GM19043 (cell line): Measurements from ENCODE around the gene CEP350.

ENCODE experiments used
- ATAC-seq: cut with Tn5 transposase; IDR thresholded peaks from one replicate; pipeline ENCODE4 v1.9.1; 2021; ENCODE audit warnings: low read depth; ENCODE audit not compliant: unreplicated experiment

The CEP350 gene

DNA sequence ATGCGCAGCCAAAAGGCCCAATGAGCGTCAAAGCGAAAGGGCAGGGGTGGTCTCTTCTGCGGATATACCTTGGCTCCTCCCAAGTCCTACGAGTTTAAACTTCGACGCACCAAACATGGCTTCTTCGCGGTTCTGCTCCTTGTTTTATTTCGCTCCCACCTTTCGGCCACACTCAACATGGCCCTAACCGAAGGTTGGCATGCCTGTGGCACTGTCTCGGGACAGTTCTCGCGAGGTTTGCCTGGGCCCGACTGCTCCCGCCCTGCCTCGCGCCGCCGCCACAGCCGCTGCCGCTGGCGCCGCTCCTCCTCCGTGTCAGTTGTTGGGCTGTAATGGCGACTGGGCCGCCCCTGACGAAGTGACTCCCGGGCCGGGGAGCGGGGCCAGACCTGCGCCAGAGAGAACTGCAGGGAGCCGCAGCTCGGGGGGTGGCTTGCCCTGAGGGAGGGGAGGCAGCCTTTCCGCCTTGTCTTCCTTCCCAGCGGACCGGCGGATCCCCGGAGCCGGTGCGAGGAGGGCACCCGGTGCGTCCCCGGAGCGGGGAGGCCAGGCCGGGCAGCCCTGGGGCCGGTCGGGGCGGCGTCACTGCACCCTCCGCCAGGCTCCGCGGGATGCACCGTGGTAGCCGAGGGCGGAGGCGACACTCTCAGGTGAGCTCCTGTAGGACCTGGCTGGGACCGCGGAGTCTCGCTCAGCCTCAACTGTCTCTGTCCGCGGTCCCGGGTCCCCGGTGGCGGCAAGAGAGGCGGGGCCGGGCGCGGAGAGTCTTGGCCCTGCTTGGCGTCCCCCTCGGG, at the start of gene CEP350:
Gene CEP350 (plus strand): TSS at position 318 of the 794 bp plus-strand sequence. CDS start 31,372 bp downstream, outside the sequence.
- peak; percentile 84 for ATAC-seq

DNA sequence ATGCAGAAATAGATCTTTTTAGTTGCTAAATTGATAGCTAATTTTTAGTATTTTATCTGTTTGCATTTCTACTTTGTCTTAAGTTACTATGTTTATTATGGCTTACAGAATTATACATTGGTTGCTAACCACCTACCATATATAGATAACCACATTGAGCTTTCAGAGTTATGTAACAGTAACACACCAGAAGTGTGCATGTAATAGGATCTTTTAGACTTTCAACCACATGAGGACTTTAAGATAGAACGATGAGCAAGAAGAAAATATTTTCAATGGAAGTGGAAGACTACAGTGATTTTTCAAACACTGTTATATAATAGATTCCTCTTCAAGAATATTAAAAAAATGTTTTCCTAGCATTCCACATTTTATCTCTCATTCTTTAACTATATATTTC, 43.7 kb upstream of the CEP350 start:
- ATAC-seq: no peak

GRCh38 chr1:179911812-179912211, 42.8 kb upstream of the CEP350 start:
- ATAC-seq: no peak

- ATAC-seq: no peak
Observed at GRCh38 chr1:179917601-179918429, 36.8 kb upstream of the CEP350 start.

- ATAC-seq: no peak
Observed at GRCh38 chr1:179921472-179921871, 33.1 kb upstream of the CEP350 start.

DNA sequence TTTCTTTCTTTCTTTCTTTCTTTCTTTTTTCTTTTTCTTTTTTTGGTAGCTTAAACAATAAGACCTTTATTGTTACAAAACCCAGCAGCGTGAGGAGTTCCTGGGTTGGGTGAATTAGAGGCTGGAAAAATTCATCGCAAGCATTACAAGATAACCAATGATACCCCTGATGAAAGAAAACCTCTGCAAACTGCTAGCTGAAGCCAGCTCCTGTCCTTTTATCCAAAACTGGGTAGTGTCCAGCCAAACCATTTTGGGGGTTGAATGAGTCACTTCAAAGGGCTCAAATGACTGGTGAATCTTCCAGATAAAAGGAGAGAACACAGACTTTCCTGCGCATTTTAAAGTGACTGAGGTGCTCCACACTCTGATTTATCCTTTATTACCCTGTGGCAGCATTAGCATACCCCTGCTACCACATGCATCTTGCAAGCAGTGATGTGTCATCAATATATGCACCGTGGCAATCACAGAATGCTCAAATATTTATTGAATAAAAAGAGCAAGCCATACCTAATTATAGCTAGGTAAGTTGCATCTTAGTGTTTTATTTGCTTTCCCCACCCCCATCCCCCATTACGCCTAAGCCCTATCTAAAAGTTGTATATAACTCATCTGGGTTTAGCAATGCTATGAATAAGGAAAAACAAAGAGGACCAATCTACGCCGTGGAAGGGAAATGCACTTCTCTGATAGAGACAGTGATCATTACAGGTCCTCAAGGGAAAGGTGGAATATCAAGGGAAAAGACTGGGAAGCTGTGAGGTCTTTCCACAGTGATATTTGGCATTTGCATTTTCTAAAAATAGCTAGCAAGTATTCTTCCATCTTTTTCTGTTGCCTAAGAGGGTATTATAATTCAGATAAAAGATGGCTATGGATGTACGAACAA, 32.4 kb upstream of the CEP350 start:
- no peak for ATAC-seq

DNA sequence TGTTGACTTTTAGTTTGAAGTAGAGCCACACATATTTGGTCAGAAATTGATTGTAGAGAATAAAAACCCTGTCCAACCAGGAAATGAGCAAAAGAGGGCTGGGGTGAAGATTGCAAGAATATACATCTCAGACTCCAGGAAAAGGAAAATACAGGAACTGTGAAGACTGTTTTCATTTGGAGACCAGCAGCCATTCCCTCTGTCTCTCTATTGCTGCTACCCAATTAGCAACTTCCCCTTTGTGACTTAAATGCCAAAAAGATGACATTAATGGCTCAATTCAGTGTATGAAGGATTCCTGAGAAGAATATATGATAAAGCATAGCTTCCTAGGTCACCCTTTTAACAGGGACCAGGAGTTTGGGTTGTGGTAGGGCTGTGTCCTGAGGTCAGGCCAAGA, 31.6 kb upstream of the CEP350 start:
- no peak for ATAC-seq

DNA sequence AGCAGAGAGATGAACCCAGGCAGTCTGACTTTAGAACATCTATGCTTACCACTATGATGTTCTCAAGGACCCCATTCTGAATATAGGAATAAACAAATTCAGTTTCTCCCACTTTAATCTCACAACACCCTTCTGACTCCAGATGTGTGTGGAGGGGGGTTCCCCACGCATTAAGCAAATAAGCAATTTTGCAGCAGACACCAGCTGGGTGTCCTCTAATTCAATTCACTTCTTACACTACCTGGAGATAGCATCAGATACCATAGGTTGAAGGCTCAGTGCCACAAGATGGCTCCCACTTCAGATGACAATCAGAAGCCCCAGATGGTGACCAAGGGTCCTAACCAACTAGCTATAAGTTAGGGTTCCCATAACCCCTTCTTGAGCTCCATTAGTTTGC, 30.3 kb upstream of the CEP350 start:
- ATAC-seq: no peak

- ATAC-seq: no peak
Observed at GRCh38 chr1:179925302-179925701, 29.3 kb upstream of the CEP350 start.

GRCh38 chr1:179925922-179926849, 28.4 kb upstream of the CEP350 start:
- ATAC-seq: no peak

DNA sequence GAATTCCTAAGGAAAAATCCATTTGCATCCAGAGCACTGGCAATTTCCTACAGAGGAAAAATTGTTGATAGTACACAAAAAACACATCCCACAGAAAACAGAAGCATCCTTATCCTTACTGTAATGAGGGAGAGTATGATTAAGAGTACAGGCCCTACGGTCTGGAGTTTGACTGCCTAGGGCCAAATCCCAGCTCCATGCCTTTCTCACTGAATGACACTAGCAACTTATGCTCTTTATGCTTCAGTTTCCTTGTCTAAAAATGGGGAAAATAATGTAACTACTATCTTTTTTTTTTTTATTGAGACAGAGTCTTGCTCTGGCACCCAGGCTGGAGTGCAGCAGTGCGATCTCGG, 27.8 kb upstream of the CEP350 start:
- no peak for ATAC-seq

DNA sequence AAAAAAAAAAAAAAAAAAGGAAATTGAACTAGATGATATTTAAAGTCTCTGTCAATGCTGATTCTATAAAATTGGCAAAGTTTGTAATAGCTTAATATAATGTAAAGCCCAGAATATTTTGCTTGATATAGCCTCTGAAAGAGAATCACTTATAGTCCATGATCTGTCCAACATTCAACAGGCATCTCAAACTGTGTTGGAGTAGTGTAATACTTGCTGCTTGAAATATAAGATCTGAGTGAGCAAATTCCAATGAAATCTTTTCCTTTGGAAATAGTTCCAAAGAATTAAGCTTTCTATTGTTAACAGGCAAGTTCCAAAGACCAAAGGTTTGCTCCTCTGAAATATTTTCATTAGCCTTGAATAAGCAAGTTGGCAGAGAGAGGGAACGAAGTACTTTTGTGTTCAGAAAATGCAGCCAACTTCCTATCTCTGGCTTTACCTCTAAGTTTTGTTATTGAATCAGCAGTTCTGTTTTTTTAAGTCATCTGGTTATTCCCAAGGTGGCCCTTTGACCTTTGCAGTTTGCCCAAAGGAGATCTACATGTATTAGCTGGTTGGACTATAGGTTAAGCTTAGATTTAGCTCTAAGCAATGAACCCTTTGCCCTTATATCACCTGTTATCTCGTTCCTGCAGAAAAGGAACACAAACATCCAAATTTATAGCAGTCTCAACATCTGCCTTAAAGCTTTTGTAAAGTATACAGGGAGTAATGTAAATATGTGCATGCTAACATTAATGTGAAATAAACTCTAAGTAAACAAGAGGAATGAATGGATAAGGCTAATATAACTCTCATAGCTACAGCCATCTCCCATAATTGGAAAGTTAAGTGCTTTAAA, 24.4 kb upstream of the CEP350 start:
- ATAC-seq: no peak

DNA sequence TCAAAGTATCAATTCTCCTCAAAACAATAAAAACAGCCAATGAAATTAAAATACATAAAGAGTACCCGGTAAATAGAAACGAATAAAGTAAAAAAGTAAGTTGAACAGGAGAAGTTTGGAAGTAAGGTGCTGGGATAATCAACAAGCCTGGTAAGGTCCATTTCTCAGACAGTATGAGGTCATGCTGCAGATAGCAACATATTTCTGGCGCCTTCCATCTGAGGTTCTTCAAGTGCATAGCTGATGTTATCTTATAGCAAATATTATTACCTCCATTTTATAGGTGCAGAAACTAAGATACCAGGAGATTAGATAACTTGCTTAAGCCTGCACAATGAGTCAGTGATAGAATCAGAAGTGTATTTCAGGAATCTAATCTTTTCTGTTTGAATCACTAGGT, 23.7 kb upstream of the CEP350 start:
- ATAC-seq: no peak

DNA sequence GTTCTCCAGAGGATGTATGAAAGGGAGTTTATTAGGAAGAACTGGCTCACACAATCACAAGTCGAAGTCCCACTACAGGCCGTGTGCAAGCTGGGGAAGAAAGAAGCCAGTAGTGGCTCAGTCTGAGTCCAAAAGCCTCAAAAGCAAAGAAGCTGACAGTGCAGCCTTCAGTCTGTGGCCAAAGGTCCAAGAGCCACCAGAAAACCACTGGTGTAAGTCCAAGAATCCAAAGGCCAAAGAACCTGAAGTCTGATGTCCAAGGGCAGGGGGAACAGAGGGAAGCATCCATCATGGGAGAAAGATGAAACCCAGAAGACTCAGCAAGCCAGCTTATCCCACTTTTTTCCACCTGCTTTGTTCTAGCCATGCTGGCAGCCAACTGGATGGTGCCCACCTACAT, 21.4 kb upstream of the CEP350 start:
- ATAC-seq: no peak

DNA sequence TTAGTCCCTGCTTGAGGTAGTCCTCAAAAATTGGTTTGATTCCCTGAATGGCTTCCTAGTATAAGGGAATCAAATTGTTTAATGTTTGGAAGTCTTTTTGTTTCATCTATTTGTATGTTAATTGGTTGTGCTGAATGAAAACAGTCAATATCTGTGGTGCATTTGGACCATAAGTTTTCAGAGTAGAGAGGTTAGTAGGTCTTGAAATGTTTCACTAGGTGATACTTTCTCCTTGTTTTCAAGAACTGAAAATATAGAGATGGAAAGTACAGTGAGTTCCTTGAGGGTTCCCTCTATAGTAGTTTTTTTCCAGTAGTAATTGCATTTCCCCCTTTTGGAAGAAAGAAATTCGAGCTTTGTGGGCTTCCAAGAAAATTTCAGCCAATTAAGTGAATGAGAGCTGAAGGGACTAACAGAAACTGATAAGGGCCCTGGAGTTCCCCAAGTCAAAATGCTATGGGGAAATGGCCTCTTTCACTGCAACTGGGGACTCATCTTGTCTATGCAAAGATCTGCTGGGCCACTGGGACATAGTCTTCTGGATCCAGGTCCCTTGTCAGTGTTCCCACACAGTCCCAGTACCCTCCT, 18.6 kb upstream of the CEP350 start:
- no peak for ATAC-seq

DNA sequence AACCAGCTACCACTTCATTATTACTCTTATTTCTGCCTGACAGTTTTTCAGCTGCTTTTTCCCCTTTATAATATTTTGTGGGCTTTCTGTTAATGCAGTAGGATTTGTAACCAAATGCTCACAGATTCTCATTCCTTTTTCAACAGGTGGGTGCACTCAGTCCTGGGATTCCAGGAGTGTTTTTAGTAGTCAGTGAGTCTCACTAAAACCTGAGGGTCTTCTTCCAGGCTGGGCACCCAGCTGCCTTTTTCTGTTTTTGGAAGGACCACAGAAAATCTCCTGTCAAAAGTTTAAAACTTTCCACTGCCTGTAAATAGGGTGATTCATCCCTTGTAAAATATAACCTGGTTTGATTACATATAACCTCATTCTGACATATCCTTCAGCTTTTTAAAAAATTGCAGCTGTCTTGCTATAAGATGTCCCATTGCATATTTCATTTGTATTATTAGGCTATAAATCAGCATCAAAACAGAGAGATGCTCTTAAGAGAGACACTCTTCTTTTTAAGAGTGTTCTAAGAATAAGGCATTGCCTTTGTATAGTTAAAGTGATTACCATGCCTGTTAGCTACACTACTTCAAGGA, 16.8 kb upstream of the CEP350 start:
- ATAC-seq: no peak

- ATAC-seq: no peak
Observed at GRCh38 chr1:179938752-179939151, 15.9 kb upstream of the CEP350 start.

DNA sequence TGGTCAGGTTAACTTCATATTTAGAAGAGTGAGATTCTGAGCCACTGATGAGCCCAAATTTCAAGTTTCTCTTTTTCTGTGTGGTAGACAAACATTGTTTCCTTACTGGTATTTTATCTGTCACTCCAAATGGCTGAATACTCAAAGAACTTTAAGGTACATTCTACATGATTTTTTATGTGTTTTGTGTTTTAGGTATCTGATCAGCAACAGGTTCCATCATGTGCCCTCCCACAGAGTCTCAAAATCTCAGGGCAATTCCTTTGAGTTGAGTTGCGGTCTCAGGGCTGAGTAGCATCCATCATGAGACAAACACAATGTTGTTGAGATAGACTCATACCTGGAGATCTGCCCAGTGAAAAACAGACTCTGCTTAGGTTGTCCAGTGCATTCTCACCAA, 14.7 kb upstream of the CEP350 start:
- no peak for ATAC-seq
